ENCODE results near the gene GHRH. TPM values are rescaled to one million over a fixed set of nuclear protein-coding genes. Genes with fewer than 3 reads are reported as not detected.

Gene GHRH
- total RNA-seq, 1 donor from 2014 or later, result not detected

DNA sequence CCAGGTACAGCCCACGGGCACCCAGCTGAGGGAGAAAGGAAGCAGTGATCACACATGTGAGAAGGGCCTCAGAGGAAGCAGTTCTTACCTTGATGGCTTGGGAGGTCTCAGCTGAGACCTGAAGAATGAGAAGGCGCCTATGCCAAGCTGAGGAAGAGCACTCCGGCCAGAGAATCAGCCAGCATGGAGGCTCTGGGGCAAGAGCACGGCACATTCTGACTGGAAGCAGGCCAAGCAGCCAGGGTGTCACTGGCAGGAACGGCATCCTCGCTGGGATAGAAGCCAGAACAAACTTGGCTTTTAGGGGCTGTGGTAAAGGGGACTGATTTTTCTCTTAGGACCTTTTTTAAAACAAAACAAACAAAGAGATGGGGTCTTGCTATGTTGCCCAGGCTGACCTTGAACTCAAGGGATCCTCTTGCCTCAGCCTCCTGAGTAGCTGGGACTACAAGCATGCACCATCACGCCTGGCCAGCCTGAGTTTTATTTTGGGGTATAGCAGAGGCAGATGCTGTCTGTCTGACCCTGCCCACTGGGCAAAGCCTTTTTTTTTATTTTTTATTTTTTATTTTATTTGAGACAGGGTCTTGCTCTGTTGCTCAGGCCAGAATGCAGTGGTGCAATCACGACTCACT, 17.6 kb downstream of the GHRH start:
- H3K27ac Mint-ChIP-seq (ENCODE audit: unreplicated experiment), result no peak overlapping the region
- H3K9me3 Mint-ChIP-seq (ENCODE audit: unreplicated experiment), result no peaks in the 10 kb centered on the region
- DNase-seq (ENCODE audit: extremely low spot score, unreplicated experiment), result no peak
- TF ChIP-seq CTCF (IDR thresholded peaks at IDR 0.05), result no peak
- no peaks in the 10 kb centered on the region for H3K4me1 Mint-ChIP-seq (ENCODE audit: unreplicated experiment)
- H3K4me3 Mint-ChIP-seq (ENCODE audit: unreplicated experiment), result no peak overlapping the region
- H3K36me3 Mint-ChIP-seq (ENCODE audit: unreplicated experiment), result peaks cover 34% of the 10 kb centered on the region
- H3K27me3 Mint-ChIP-seq (ENCODE audit: unreplicated experiment), result no peaks in the 10 kb centered on the region

GRCh38 chr20:37243076-37243936, 18.3 kb downstream of the GHRH start:
- Mint-ChIP-seq H3K27ac (ENCODE audit: unreplicated experiment) (peak overlapping the region; percentile 61), H3K36me3 (ENCODE audit: unreplicated experiment) (peaks cover 35% of the 10 kb centered on the region), H3K4me3 (ENCODE audit: unreplicated experiment) (no peak overlapping the region), H3K4me1 (ENCODE audit: unreplicated experiment) (no peaks in the 10 kb centered on the region), H3K27me3 (ENCODE audit: unreplicated experiment) (no peaks in the 10 kb centered on the region), H3K9me3 (ENCODE audit: unreplicated experiment) (no peaks in the 10 kb centered on the region)
- DNase-seq (ENCODE audit: extremely low spot score, unreplicated experiment), result no peak
- TF ChIP-seq CTCF (IDR thresholded peaks at IDR 0.05), result no peak

DNA sequence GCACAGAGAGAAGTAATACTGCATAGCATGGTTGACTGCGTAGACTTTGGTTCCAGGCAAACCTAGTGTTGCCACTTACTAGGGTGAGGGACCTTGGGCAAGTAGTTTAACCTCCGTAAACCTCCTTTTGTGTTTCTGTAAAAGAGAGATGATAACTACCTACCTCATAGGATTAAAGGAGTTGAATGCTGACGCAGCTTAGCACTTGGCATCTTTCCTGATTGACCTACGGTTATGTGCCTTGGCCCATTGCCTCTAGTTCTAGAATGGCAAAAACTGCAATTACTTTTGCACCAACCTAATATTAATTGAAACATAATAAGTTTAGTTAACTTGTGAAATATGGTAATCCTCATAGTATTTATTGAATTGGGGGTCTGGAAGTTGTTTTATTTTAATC, 19.1 kb downstream of the GHRH start:
- Mint-ChIP-seq H3K4me3 (ENCODE audit: unreplicated experiment) (no peak overlapping the region), H3K4me1 (ENCODE audit: unreplicated experiment) (no peaks in the 10 kb centered on the region), H3K36me3 (ENCODE audit: unreplicated experiment) (peaks cover 37% of the 10 kb centered on the region), H3K27ac (ENCODE audit: unreplicated experiment) (no peak overlapping the region), H3K27me3 (ENCODE audit: unreplicated experiment) (no peaks in the 10 kb centered on the region), H3K9me3 (ENCODE audit: unreplicated experiment) (no peaks in the 10 kb centered on the region)
- TF ChIP-seq CTCF (IDR thresholded peaks at IDR 0.05), result no peak
- DNase-seq (ENCODE audit: extremely low spot score, unreplicated experiment), result no peak

DNA sequence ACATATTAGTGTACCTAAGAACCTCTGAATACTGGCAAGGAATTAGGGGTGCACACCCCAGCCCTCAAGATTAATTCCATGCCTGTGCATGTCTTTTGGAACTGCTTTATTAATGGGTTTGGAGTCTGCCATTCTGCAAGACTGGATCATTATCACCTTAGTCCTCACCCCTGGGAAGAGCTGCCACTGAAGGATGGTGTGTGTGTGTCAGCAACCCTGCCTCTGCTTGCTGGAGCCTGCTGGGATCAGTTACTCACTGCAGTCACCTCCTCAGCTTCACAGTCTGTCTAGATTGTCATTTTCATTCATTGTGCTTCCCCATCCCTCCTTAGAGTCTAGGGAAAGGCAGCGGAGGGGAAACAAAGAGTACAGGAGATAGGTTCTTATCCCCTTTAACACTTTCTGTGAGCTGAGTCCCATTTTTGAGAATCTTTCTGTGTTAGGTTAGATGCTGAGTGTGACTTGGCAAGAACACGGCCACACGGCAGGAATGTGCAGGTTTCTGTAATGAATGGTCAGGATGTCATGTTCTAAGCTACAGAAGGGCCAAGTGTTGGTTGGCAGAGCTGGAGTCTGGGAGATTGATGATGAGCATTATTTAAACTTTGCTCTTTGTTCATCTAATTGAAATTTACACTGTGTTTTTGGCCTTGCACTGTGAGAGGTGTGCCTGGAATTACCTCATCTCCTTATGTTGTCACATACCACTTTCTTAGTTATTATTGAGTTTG, 21.1 kb downstream of the GHRH start:
- Mint-ChIP-seq H3K4me3 (ENCODE audit: unreplicated experiment) (no peak overlapping the region), H3K36me3 (ENCODE audit: unreplicated experiment) (peaks cover 51% of the 10 kb centered on the region), H3K27me3 (ENCODE audit: unreplicated experiment) (no peaks in the 10 kb centered on the region), H3K9me3 (ENCODE audit: unreplicated experiment) (no peaks in the 10 kb centered on the region), H3K4me1 (ENCODE audit: unreplicated experiment) (no peaks in the 10 kb centered on the region), H3K27ac (ENCODE audit: unreplicated experiment) (no peak overlapping the region)
- no peak for TF ChIP-seq CTCF (IDR thresholded peaks at IDR 0.05)
- no peak for DNase-seq (ENCODE audit: extremely low spot score, unreplicated experiment)

Measured in osteocyte (in vitro differentiated cells).